MM.1S (cell line): ENCODE measurements around the gene SRRD.

Source experiments
- EZH2phosphoT487 ChIP-seq: fragments of 300-600 bp; sonication (generic); IDR thresholded peaks from 2 replicates; pipeline ENCODE4 v1.6.1; 2018; ENCODE audit warnings: antibody characterized with exemption, low read length
- TF ChIP-seq, protein P1 (sequence below): fragments of 300-600 bp; sonication (generic); IDR thresholded peaks from 2 replicates; pipeline ENCODE4 v1.5.1; 2016; ENCODE audit warnings: antibody characterized with exemption, low read length, mixed read lengths

DNA sequence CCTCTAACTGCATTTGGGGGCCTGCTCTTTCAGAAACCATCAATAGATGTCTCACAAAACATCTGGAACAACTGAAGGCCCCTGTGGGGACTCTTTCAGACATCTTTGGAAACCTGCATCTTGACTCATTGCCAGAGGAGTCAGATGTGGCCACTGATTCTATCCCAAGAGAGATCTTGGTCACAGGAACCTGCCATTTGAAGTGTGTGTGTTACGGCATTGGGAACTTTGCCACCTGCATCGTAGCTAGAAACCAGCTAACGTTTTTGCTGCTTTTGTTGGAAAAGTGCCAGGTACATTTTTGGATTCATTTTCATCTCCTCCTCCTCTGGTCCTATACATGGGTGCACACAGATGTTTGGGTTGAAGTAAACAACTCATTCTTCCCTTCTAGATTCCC lies 4.3 kb downstream of the SRRD start:
- TF ChIP-seq, protein P1, sequence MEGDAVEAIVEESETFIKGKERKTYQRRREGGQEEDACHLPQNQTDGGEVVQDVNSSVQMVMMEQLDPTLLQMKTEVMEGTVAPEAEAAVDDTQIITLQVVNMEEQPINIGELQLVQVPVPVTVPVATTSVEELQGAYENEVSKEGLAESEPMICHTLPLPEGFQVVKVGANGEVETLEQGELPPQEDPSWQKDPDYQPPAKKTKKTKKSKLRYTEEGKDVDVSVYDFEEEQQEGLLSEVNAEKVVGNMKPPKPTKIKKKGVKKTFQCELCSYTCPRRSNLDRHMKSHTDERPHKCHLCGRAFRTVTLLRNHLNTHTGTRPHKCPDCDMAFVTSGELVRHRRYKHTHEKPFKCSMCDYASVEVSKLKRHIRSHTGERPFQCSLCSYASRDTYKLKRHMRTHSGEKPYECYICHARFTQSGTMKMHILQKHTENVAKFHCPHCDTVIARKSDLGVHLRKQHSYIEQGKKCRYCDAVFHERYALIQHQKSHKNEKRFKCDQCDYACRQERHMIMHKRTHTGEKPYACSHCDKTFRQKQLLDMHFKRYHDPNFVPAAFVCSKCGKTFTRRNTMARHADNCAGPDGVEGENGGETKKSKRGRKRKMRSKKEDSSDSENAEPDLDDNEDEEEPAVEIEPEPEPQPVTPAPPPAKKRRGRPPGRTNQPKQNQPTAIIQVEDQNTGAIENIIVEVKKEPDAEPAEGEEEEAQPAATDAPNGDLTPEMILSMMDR, result no peak
- TF ChIP-seq EZH2phosphoT487, result no peak
